ENCODE results near the gene ADGRE2.
"Not testable (repeated sequence)": the region's sequence is repeated elsewhere in the genome, so short reads cannot be mapped to it uniquely, and the experiment has no call there.

The ADGRE2 gene

DNA sequence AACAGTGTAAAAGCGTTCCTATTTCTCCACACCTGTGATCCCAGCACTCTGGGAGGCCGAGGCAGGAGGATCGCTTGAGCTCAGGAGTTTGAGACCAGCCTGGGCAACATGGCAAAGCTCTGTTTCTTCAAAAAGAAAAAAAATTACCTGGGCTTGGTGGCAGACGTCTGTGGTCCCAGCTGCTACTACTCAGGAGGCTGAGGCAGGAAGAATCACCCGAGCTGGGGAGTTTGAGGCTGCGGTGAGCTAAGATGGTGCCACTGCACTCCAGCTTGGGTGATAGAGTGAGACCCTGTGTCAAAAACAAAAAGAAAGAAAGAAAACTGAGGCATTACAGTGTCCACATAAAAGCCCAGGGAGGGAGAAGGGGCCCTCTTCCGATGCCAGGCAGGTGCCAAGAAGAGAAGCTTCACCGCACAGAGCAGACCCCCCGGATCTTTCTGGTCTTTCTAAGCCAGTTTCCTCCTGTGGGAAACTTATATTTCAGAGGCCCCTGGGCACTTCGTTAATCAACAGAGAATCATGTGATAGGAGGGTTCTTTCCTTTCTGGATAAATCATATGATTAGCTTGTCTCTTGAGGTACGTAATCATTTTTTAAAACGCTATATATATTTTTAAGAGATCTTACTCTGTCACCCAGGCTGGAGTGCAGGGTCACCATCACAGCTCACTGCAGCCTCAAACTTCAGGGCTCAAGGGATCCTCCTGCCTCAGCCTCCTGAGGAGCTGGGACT, at the start of gene ADGRE2:
Gene ADGRE2 (minus strand): TSS at position 451 of the 736 bp plus-strand sequence. CDS start 1,804 bp downstream, outside the sequence.
- DNase-seq = not testable (repeated sequence)

DNA sequence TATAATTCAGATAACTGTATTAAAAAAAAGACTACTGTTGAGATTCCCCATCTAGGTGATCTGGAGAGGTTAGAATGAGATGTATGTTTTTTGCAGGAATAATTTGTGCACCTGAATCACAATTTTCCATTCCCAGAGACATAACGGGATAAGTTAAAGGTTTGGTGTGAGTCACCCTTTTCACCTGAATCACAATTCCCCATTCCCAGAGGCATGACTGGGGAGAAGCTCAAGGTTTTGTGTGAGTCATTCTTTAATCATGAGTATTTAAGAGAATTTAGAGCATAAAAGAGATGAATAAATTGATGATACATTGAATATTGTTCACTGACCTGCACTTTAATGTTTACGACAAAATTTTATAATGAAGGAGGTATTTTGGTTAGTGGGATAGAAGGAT, 47.6 kb upstream of the ADGRE2 start:
- no peak for DNase-seq

DNA sequence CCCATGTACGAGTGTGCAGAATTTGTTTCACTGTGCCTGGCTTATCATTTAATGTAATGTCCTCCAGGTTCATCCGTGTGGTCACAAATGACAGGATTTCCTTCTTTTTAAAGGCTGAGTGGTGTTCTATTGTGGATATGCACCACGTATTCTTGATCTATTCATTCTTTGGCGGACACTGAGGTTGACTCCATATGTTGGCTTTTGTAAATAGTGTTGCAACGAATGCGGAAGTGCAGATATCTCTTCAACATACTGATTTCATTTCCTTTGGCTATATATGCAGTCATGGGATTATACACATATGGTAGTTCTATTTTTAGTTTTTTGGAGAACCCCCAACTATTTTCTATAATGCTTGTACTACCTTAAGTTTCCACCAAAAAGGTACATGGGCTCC, 43.6 kb upstream of the ADGRE2 start:
- DNase-seq = no peak

DNA sequence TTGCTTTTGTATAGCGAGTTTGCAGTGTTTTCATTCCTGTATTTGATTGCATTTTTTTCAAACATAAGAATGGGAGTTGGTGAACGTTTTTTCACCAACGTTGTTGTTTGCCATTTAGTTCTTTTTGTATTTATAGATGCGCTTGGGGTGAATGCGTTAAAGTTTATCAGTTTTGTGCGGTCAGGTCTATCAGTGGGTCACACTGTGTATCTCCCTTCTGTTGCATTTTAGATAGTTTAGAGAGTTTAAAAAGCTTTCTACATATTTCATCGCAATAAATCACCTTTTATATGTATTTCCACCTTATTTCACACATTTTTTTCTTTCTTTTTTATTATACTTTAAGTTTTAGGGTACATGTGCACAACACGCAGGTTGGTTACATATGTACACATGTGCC, 40.2 kb upstream of the ADGRE2 start:
- no peak for DNase-seq

DNA sequence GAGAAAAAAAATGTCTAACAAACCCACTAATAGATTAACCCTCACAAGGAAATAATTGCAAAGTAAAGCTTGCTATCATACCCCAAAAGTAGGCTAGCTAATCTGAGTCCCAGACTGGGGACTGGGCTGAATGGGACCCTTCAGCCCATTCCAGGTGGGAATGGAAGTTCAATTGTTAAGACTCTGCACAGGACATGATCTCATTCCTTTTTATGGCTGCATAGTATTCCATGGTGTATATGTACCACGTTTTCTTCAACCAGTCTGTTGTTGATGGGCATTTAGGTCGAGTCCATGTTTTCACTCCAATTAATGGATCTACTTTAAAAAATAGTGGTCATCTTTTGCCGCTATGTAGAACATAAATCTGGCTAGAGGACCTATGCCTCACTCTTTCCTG, 38.7 kb upstream of the ADGRE2 start:
- DNase-seq = no peak

DNA sequence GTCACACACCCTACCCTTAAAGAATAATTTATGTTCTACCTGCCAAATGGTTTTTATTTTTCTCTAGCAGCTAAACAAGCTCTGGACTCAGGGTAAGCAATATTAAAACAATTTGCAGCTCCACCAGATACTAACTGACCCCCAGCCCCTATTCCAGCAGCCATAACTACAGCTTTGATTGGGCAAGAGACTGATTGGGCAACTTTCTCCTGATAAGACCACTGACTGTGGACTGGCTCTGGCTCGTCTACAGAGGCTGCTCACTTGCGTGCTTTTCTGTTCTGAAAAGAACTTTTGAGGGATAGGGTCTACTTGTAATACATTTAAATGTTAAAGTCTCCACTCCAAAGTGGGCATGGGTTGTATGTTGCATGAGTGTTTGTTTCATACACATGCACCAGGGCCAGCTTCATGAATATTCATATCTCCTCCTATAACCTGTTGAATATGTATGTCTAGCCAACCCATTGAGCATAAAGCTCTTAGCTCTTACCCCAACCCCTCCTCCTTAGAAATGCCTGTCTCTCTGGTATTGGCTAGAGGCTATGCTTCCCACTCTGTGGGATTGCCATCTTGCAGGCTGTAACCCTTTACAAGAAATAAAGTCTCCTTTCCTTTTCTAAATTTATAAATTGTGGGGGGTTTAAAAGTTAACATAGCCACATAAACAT, 36.8 kb upstream of the ADGRE2 start:
- no peak for DNase-seq

DNA sequence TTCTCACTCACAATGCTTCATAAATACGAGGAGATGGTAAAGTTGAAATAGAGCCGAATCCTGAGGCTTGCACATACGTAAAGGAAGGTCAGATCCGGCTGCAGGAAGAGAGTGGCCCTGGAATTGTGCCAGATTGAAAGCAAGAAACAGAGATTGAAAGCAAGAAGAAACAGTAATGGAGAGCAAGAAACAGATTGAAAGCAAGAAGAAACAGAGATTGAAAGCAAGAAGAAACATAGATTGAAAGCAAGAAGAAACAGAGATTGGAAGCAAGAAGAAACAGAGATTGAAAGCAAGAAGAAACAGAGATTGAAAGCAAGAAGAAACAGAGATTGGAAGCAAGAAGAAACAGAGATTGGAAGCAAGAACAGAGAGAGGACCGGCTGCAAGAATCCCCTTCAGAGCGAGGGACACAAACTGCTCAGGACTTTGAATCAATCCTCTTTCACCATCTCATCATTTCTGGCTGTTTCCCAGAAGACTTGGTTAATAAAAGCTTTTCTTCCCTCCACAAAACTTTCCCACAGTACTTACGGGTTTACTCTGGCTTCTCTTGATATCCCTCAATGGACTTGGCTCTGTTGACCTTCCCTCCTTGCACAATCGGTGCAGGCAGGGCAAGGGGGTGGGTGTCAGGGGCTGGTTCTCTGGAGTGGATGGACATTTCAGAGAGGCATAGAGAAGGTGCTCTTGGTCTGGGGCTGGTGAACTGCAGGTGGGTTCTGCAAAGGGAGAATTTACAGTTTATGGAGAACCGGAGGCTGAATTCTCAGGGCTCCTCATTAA, 31.1 kb upstream of the ADGRE2 start:
- DNase-seq = no peak

DNA sequence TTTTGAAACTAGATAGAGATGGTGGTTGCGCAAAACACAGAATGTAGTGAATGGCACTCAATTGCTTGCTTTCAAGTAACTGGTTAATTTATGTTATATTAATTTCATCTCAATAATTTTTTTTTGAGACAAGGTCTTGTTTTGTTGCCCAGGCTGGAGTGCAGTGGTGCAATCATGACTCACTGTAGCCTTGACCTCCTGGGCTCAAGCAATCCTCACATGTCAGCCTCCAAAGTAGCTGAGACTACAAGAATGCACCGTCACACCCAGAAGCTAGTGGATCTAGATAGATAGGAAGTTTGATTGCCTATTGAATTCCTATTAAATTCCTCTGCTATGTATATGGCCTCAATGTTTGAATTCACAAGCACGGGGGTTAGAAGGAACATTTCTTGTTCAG, 26.4 kb upstream of the ADGRE2 start:
- DNase-seq = no peak

DNA sequence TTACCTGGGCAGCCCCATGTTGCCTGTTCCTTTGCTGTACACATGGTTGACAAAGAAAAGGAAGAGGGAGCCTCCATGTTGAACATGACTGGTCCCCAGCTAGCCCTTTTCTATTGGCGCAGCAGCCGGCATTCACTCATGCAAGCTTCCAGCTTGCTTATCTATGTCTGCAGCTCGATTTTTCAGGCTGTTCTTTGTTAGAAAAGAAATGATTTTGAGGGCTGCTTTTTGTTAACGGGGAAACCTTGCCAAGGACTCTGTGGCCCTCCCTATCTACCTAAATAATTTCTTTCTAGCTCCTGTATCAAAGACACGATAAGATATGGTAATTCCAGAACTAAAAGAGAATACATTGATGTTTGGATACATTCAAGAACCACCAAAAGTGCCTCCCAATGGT, 20.4 kb upstream of the ADGRE2 start:
- no peak for DNase-seq

DNA sequence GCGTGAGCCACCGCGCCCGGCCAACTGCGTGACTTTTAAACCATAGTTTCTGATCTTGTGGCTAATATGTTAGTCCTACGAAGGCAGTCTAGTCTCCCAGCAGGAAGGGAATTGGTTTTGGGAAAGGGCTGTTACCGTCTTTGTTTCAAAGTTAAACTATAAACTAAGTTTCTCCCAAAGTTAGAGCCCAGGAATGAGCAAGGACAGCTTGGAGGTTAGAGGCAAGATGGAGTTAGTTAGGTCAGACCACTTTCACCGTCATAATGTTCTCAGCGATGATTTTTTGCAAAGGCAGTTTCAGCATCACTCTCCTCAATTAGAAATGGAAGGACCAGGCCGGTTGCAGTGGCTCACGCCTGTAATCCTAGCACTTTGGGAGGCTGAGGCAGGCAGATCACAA, 17.7 kb upstream of the ADGRE2 start:
- no peak for DNase-seq

DNA sequence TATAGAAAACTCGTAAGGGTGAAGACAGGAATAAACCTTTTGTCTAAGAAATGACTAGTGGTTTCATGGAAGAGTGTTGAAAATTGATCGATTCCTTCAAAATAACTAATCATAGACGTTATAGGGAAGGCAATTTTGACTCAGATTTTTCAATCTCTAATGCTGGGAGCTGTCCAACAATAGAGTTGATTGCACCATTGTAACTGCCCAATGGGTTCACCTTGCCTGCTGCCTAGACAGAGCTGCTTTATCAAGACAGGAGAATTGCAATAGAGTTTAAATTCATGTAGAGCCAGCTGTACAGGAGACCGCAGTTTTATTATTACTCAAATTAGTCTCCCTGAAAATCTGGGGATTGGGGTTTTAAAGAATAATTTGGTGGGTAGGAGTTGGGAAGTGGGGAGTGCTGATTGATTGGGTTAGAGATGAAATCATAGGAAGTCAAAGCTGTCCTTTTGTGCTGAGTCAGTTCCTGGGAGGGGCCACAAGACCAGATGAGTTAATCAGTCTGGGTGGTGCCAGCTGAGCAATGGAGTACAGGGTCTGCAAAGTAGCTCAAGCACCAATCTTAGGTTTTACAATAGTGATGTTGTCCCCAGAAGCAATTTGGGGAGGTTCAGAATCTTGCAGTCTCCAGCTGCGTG, 16.8 kb upstream of the ADGRE2 start:
- no peak for DNase-seq

DNA sequence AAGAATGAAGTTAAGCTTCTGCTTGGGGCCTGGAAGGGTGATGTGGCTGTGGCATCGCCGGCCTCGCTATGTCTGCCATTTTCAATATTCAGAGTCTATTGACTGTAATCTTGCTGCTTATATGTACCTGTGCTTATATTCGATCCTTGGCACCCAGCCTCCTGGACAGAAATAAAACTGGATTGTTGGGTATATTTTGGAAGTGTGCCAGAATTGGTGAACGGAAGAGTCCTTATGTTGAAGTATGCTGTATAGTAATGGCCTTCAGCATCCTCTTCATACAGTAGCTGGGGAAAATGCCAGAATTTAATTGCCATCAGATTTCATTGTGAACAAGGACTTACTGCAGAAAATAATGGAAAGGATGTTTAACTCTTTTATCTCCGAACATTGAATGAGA, 13.9 kb upstream of the ADGRE2 start:
- not testable (repeated sequence) for DNase-seq

DNA sequence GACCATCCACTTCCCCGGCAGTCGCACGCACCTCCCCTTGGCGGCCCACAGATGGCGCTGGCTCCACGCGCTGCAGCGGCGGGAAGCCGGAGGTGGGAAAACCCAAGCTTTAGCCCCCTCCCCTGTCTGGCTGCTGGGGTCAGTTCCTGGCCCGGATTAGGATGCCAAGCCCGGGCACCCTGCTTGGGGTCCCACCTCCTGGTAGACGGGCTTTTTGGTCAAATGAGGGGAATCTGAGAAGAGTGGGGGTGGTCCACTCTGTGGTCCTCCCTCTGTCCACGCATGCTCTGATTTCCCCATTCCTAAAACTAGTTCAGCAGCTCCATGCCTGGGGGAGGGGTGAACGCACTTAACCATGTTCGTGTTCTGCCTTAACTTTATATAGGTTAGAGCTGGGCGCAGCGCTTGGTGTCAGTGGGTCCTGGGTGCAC, 8.1 kb upstream of the ADGRE2 start:
- no peak for DNase-seq

DNA sequence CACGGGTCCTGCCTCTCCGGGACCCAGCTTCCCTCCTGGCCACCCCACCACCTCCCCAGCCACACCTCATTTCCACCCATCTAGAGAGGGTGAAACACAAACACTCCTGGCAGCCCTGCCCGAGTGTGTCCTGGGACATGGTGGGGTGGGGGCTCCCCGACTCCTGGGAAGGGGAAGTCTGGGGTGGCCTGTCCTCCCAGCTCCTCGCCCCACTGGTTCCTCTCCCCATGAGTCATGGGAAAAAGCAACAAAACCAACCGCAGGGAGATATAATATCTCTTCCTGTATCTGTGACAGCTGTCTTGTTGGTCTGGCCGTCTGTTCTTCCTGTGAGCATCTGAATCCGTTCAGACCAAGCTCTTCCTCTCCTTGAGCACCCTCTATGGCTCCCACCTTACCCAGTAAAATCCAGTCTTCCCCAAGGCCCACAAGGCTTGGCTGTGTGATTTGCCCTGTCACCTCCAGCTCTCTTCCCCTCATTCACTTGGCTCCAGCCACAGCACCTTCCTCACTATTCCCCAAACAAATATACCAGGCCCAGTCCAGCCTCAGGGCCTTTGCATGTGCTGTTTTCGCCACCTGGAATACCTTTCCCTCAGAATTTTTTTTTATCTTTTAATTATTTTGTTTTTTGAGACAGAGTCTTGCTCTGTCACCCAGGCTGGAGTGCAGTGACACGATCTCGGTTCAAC, 6.9 kb upstream of the ADGRE2 start:
- not testable (repeated sequence) for DNase-seq

DNA sequence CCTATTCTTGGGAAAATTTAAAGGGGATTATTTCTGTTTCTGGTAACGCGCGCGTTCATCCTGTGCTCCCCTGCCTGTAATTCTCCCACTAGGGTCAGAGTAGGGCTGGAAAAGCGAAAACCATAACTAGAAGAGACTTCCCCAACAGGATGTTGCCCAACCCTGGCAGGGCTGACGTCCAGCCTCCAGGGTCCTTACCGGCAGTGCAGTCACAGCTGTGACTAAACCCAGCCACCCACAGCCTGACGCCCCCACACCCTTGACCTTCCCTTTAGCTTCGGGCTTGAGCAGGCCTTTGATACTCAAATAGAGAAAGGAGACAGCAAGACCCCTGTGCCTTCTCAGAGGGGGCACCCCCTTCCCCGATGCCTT, 6.4 kb upstream of the ADGRE2 start:
- DNase-seq = not testable (repeated sequence)

DNA sequence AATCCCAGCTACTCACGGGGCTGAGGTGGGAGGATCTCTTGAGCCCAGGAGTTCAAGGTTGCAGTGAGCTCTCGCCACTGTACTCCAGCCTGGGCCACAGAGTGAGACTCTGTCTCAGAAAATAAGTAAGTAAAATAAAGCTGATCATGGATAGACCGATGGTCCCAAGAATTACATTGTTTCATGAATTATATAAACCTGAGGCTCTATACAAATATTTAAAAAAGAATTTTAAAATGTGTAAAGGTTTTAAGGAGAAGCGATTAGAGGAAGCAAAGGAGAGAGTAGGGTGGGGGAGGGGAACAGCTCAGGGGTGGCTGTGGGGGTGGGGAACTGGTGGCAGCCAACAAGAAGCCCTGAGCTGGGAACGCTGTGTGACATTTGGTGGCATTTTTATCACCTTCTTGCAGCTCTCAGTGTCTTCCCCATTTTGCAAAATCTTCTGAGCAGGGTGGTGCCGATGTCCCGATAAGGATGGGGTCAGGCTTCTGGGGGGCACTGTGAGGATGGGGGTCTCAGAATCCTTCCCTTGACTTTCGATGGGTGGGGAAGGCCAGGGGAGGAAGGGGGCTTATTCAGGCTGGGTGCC, 5.1 kb upstream of the ADGRE2 start:
- not testable (repeated sequence) for DNase-seq

DNA sequence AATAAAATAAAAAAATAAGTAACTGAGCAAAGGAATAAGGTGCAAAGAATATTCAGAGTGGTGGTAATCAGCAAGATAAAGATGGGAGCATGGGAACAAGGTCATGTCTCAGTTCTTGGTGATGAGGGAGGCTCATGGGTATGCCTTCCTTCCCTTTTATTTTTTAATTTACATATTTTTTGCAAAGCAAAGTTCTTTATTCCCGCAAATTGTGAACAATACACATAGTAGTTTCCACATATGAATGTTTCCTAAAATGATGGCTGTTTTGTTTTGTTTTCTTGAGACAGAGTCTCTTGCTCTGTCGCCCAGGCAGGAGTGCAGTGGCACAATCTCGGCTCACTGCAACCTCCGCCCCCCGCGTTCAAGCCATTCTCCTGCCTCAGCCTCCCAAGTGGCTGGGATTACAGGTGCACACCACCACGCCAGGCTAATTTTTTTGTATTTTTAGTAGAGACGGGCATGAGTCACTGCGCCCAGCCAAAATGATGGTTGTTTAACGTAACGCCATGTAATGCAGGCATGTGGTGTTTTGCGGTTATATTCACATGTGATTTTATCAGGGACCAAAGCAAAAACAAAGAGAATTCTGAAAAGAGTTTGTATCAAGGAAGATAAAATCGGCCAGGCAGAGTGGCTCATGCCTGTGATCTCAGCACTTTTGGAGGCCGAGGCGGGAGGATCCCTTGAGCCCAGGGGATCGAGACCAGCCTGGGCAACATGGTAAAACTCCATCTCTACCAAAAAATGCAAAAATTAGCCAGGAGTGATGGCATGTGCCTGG, 4.5 kb upstream of the ADGRE2 start:
- no peak for DNase-seq

DNA sequence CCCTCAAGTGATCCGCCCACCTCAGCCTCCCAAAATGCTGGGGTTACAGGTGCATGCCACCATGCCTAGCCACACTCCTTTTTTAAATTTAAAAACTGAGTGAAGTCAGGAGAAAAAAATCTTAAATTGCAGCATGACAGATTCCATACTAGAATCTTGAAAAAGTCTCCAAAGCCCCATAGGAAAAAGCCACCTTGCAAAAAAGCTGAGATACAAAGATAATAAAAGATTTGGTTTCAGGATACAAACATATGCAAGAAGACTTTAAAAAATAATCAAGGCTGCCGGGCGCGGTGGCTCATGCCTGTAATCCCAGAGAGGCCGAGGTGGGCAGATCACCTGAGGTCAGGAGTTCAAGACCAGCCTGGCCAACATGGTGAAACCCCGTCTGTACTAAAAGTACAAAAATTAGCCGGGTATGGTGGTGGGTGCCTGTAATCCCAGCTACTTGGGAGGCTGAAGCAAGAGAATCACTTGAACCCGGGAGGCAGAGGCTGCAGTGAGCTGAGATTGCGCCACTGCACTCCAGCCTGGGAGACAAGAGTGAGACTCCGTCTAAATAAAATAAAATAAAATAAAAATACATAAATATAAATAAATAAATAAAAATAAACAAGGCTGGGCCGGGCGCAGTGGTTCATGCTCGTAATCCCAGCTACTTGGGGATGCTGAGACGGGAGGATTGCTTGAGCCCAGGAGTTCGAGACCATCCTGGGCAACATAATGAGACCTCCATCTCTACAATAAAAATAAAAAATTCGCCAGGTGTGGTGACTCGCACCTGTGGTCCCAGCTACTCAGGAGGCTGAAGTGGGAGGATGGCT, 3.6 kb upstream of the ADGRE2 start:
- not testable (repeated sequence) for DNase-seq

DNA sequence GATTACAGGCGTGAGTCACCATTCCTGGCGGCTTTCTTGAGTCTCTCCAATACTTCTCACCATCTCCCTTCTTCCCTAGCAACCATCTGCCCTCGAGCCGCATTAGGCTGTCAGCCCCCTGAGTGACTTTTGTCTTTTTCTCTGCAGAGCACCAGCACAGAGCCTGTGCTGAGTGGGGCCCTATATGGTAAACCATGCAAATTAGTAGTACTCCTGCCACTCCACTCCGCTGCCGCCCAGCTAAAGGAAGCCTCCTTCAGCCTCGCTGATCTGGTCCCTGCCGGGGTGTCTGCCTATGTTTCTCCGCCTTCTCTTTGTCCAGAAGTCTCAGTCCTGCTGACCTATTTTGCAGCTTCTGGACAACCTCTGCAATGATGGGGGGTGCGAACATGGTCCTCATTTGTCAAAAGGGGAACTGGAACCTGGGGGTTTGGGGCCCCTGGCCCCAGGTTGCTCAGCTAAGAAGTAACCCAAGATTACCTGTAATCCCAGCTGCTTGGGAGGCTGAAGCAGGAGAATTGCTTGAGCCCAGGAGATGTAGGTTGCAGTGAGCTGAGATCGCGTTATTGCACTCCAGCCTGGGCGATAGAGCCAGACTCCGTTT, 2.4 kb upstream of the ADGRE2 start:
- DNase-seq = not testable (repeated sequence)

DNA sequence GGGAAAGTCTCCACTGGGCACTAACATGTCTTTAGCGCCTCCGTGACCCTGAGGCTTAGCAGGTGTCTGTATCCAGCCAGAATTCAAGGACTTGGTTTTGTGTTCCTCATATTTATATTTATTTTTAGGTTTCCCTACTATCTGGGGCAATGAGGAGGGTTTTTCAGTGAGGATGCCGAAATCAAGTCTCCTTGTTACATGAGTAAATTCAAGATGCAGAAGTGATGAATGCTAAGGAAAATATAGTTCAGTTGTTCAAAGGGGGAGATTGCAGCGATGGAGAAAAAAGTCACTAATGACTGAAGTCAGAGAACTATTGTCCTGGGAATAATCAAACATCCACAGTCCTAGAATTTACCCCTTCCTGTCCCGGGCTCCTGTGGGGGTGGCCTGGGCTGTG, 791 bp upstream of the ADGRE2 start:
- DNase-seq = no peak
